SU-DHL-6 (cell line): Measurements from ENCODE around the gene ANKS6.

Experiments
- H2AFZ ChIP-seq: fragments of 200-600 bp; sonication (generic); 2 replicates; pipeline ENCODE4 v1.6.1; 2014; ENCODE audit warnings: low read depth, mild to moderate bottlenecking, moderate library complexity, mixed read lengths, antibody characterized with exemption, low read length; ENCODE audit not compliant: severe bottlenecking
- H3F3A ChIP-seq: fragments of 200-600 bp; shearing (Covaris generic); 2 replicates; pipeline ENCODE4 v1.6.0; 2016; ENCODE audit warnings: antibody characterized with exemption, mild to moderate bottlenecking; ENCODE audit not compliant: insufficient read depth
- H3K27ac ChIP-seq: fragments of 200-600 bp; sonication (generic); 2 replicates; pipeline ENCODE4 v1.5.1; 2016; ENCODE audit warnings: low read depth, mild to moderate bottlenecking, low read length, moderate library complexity, mixed read lengths
- H3K27me3 ChIP-seq: fragments of 200-600 bp; sonication (generic), shearing (Covaris generic); 2 replicates; pipeline ENCODE4 v1.6.0; 2014; ENCODE audit warnings: mild to moderate bottlenecking, low read length
- H3K36me3 ChIP-seq: fragments of 200-600 bp; sonication (generic); 2 replicates; pipeline ENCODE4 v1.6.1; 2014; ENCODE audit warnings: mild to moderate bottlenecking, low read length, mixed read lengths
- H3K4me2 ChIP-seq: fragments of 300-600, 200-600 bp; shearing (Covaris generic), sonication (generic); 2 replicates; pipeline ENCODE4 v1.6.0; 2014; ENCODE audit warnings: low read length, low read depth, mild to moderate bottlenecking; ENCODE audit not compliant: poor library complexity, severe bottlenecking
- H3K4me3 ChIP-seq: fragments of 200-600 bp; sonication (generic); 2 replicates; pipeline ENCODE4 v1.5.1; 2014; ENCODE audit warnings: antibody characterized with exemption, low read length, mild to moderate bottlenecking, mixed read lengths; ENCODE audit not compliant: insufficient read depth, poor library complexity, severe bottlenecking
- H3K79me2 ChIP-seq: fragments of 200-600 bp; sonication (generic); 2 replicates; pipeline ENCODE4 v1.6.1; 2014; ENCODE audit warnings: mild to moderate bottlenecking, low read length, moderate library complexity; ENCODE audit not compliant: insufficient read depth
- H3K9ac ChIP-seq: fragments of 200-600 bp; sonication (generic); 2 replicates; pipeline ENCODE4 v1.7.0; 2014; ENCODE audit warnings: mild to moderate bottlenecking, low read length
- H3K9me2 ChIP-seq: fragments of 200-600 bp; sonication (generic); replicated peaks from 2 replicates; pipeline ENCODE4 v1.6.1; 2014; ENCODE audit warnings: low read length; ENCODE audit not compliant: insufficient read depth
- H3K9me3 ChIP-seq: fragments of 200-600 bp; sonication (generic); 2 replicates; pipeline ENCODE4 v1.6.1; 2014; ENCODE audit warnings: low read length, mixed read lengths; ENCODE audit not compliant: insufficient read depth
- H4K20me1 ChIP-seq: fragments of 200-600 bp; sonication (generic); 2 replicates; pipeline ENCODE4 v1.6.1; 2014; ENCODE audit warnings: low read depth, mild to moderate bottlenecking, antibody characterized with exemption, low read length, moderate library complexity, mixed read lengths
- CTCF ChIP-seq: fragments of 200-600 bp; sonication (generic); IDR thresholded peaks from one replicate; pipeline ENCODE4 v1.5.1; 2017; ENCODE audit warnings: antibody characterized with exemption, mild to moderate bottlenecking, low read length, moderate library complexity; ENCODE audit not compliant: insufficient read depth, poor library complexity, severe bottlenecking
- EZH2phosphoT487 ChIP-seq: fragments of 200-600 bp; sonication (generic), shearing (Covaris generic); conservative IDR thresholded peaks from 2 replicates; pipeline ENCODE4 v1.6.1; 2018; ENCODE audit warnings: mild to moderate bottlenecking, antibody characterized with exemption, low read length, moderate library complexity, mixed read lengths

ANKS6 gene

GRCh38 chr9:98804083-98804482 lies 7.7 kb upstream of the ANKS6 start:
- no peak overlapping the region for H3K27ac ChIP-seq
- no peaks in the 10 kb centered on the region for H3K79me2 ChIP-seq
- no peaks in the 10 kb centered on the region; the same call in 1 of the 2 replicates for H3F3A ChIP-seq
- no peak for TF ChIP-seq CTCF
- no peak for TF ChIP-seq EZH2phosphoT487
- H3K9me2 ChIP-seq, result no peaks in the 10 kb centered on the region
- H3K4me3 ChIP-seq, result no peak overlapping the region
- no peaks in the 10 kb centered on the region for H3K9me3 ChIP-seq
- no peak overlapping the region for H3K9ac ChIP-seq
- no peaks in the 10 kb centered on the region for H3K36me3 ChIP-seq
- no peak overlapping the region for H2AFZ ChIP-seq
- H3K4me2 ChIP-seq, result no peak overlapping the region
- no peaks in the 10 kb centered on the region for H4K20me1 ChIP-seq
- no peaks in the 10 kb centered on the region for H3K27me3 ChIP-seq

- H3K36me3 ChIP-seq, result no peaks in the 10 kb centered on the region
- H3K79me2 ChIP-seq, result no peaks in the 10 kb centered on the region
- no peak overlapping the region for H3K27ac ChIP-seq
- H3K4me3 ChIP-seq, result no peak overlapping the region
- H3F3A ChIP-seq, result no peaks in the 10 kb centered on the region; the same call in 1 of the 2 replicates
- H4K20me1 ChIP-seq, result no peaks in the 10 kb centered on the region
- H3K4me2 ChIP-seq, result no peak overlapping the region
- no peaks in the 10 kb centered on the region for H3K9me3 ChIP-seq
- no peak overlapping the region for H2AFZ ChIP-seq
- H3K27me3 ChIP-seq, result no peaks in the 10 kb centered on the region
- TF ChIP-seq CTCF (no peak), EZH2phosphoT487 (no peak)
- H3K9ac ChIP-seq, result no peak overlapping the region
- H3K9me2 ChIP-seq, result no peaks in the 10 kb centered on the region
These were observed 5.6 kb upstream of the ANKS6 start for GRCh38 chr9:98801969-98802371.

- Histone ChIP-seq H3K27ac (no peak overlapping the region), H3K4me3 (no peak overlapping the region), H3F3A (no peaks in the 10 kb centered on the region), H3K4me2 (no peak overlapping the region), H3K9me3 (no peaks in the 10 kb centered on the region), H2AFZ (no peak overlapping the region), H4K20me1 (no peaks in the 10 kb centered on the region), H3K9me2 (no peaks in the 10 kb centered on the region), H3K36me3 (no peaks in the 10 kb centered on the region), H3K27me3 (no peaks in the 10 kb centered on the region), H3K9ac (no peak overlapping the region), H3K79me2 (no peaks in the 10 kb centered on the region)
- no peak for TF ChIP-seq EZH2phosphoT487
- no peak for TF ChIP-seq CTCF
These were observed 5.2 kb upstream of the ANKS6 start for GRCh38 chr9:98801561-98801960.
